Tibial artery (tissue), 4 donors: ENCODE results near the gene TOGARAM1.
A peak's percentile ranks its signal among the peaks of the same experiment; 100 is the strongest.

Experiments
- DNase-seq, 2 donors: peaks; one replicate each; pipeline ENCODE4 v3.0.0-alpha.2; 2019
- H3K27ac ChIP-seq, 2 donors: fragments of 200-600 bp; sonication (generic) in 1 of 2; 1 replicate in 1 of 2; 2 replicates in 1 of 2; pipeline ENCODE4 v1.5.1; 2018 to 2019; ENCODE audit warnings: mild to moderate bottlenecking in 1 of 2
- H3K27me3 ChIP-seq, 2 donors: fragments of 200-600 bp; sonication (generic) in 1 of 2; one replicate each; pipeline versions ENCODE4 v1.5.1 to v1.6.0; 2016 to 2019
- H3K36me3 ChIP-seq, 3 donors: fragments of 200-600 bp; sonication (generic) in 2 of 3; one replicate each; pipeline ENCODE4 v1.5.1; 2016 to 2019; ENCODE audit warnings: mild to moderate bottlenecking in 2 of 3
- H3K4me1 ChIP-seq, 4 donors: fragments of 200-600 bp; sonication (generic) in 2 of 4; 1 replicate in 3 of 4; 2 replicates in 1 of 4; pipeline ENCODE4 v1.5.1; 2016 to 2019
- H3K4me3 ChIP-seq, 2 donors: fragments of 200-600 bp; sonication (generic) in 1 of 2; 1 replicate in 1 of 2; 2 replicates in 1 of 2; pipeline ENCODE4 v1.5.1; 2018 to 2019; ENCODE audit warnings: mild to moderate bottlenecking in 2 of 2
- H3K9me3 ChIP-seq, 3 donors: fragments of 200-600 bp; sonication (generic) in 1 of 3; one replicate each; pipeline ENCODE4 v1.5.1; 2016 to 2019
- CTCF ChIP-seq, 2 experiments: fragments of 200-600 bp in 1 of 2; fragments of 450-650 bp in 1 of 2; IDR thresholded peaks; one replicate each; pipeline ENCODE4 v1.5.1; 2017 to 2019; ENCODE audit warnings: antibody characterized with exemption in 2 of 2, mild to moderate bottlenecking in 1 of 2, moderate library complexity in 1 of 2
- intact Hi-C: fragments of 100-400 bp; cut with DNase I; formaldehyde crosslinking; loops from one replicate; pipeline ENCODE4 v1.15.0; 2023; ENCODE audit warnings: low total_unique reads

The TOGARAM1 gene

DNA sequence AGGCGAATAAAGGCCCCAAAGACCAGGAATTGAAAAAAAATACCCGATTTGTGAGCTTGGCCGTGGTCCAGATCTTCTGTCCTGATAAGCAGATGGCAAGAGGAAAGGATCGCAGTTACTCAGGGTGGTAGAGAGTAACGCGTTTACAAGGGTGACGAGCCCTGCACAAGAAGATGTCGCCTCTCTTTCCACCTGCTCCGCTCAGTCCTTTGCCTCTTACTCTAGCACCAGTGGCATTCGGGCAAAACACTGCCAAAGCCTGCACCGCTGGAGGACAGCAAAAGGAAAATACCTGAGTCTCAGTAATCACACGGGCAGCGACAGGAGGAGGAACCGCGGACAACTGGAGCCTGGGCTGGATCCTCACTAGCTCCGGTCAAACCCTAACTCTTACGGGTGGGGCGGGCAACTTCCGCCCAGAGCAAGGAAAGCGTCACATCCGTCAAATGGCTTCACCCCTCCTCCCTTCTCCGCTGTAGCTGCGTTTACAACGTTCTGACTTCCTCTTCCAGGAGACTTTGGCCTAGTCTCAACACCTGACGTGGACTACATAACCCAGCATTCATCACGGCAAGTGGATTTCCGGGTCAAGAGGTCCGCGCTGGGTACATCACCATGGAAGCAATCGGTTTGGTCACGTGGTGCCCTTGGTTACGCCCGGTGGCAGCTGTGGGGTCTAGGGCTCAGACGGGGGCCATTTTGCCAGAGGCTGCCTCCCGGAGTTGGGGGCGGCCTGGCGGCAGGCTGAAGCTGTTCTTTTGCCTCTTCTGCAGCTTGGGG is at the start of gene TOGARAM1, which contains the start of gene KLHL28:
Gene TOGARAM1 (plus strand): TSS at position 637 of the 780 bp plus-strand sequence. CDS start 232 bp downstream, outside the sequence.
Gene KLHL28 (minus strand): TSS at position 394 of the 780 bp plus-strand sequence. CDS start 16,019 bp downstream, outside the sequence.
- H3K4me1 ChIP-seq, result peaks cover 0 to 70% (median 31%) of the 10 kb centered on the region in 4 donors
- peak within 1 kb of the TSS; percentile 76 to 79 for H3K4me3 ChIP-seq
- no peaks in the 10 kb centered on the region for H3K27me3 ChIP-seq
- no peaks in the 10 kb centered on the region for H3K9me3 ChIP-seq
- peak; percentile 99 for DNase-seq
- no peaks in the 10 kb centered on the region for H3K36me3 ChIP-seq
- no peak for TF ChIP-seq CTCF (IDR thresholded peaks at IDR 0.05)
- intact Hi-C loops, result loop anchor here (2.0 to 5.0 kb wide), 3 partner anchors 64 to 173 kb away; partner anchors contain the start of genes FANCM, FKBP3 and PRPF39
- peak within 1 kb of the TSS; percentile 80 to 83 for H3K27ac ChIP-seq

DNA sequence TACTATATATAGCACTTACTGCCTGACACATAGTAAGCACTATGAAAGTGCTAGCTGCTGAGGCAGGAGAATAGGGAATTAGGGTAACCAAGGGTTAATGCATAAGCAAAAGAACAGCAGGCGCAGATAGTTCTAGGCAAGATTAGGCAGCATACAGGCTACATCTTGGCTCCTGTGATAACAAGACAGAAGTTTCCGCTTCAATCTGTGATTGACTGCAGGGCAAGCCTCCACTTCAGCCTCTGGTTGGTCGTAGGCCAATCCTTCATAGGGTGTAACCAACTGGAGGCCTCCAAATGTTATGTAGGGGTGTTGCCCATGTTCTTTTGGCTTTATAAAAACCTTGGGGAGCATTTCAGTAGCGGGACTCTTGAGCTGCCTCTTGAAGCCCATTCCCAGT is 47.1 kb upstream of the TOGARAM1 start:
- H3K27ac ChIP-seq, result no peak overlapping the region
- peaks cover 0 to 6% of the 10 kb centered on the region in 2 donors for H3K27me3 ChIP-seq
- TF ChIP-seq CTCF (IDR thresholded peaks at IDR 0.05), result no peak
- peaks cover 0 to 13% (median 9%) of the 10 kb centered on the region in 4 donors for H3K4me1 ChIP-seq
- no peak overlapping the region for H3K4me3 ChIP-seq
- no peaks in the 10 kb centered on the region for H3K36me3 ChIP-seq
- DNase-seq, result no peak
- intact Hi-C loops, result no loop called here
- H3K9me3 ChIP-seq, result no peaks in the 10 kb centered on the region

DNA sequence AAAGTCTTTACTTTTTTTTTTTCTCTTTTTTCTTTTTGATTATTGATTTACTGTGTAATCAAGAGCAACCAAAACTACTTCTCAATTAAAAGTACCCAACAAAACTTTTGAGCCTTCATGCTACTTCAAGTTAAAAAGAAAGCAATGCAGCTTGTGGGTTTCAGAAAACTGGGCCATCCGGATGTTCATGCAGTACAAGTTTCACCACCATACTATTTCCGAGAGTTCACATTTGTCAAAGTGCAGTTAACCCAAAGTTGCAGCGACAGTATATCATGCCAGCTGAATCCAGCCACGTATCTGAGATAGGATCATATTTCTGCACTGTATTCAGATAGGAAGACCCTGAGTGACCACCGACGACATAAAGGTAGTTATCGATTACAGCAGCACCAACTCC is 33.2 kb upstream of the TOGARAM1 start:
- no peak overlapping the region for H3K4me3 ChIP-seq
- no peak overlapping the region for H3K27ac ChIP-seq
- intact Hi-C loops, result no loop called here
- peaks cover 0 to 14% (median 2%) of the 10 kb centered on the region in 3 donors for H3K36me3 ChIP-seq
- H3K4me1 ChIP-seq, result no peaks in the 10 kb centered on the region
- DNase-seq, result no peak
- no peaks in the 10 kb centered on the region for H3K27me3 ChIP-seq
- no peak for TF ChIP-seq CTCF (IDR thresholded peaks at IDR 0.05)
- H3K9me3 ChIP-seq, result no peaks in the 10 kb centered on the region

GRCh38 chr14:44935155-44935554 is 26.8 kb upstream of the TOGARAM1 start:
- intact Hi-C loops, result no loop called here
- no peaks in the 10 kb centered on the region for H3K4me1 ChIP-seq
- no peaks in the 10 kb centered on the region for H3K9me3 ChIP-seq
- no peak overlapping the region for H3K4me3 ChIP-seq
- peaks cover 5 to 30% (median 27%) of the 10 kb centered on the region in 3 donors for H3K36me3 ChIP-seq
- DNase-seq, result no peak
- H3K27ac ChIP-seq, result no peak overlapping the region
- TF ChIP-seq CTCF (IDR thresholded peaks at IDR 0.05), result no peak
- no peaks in the 10 kb centered on the region for H3K27me3 ChIP-seq

GRCh38 chr14:44937547-44937946 is 24.4 kb upstream of the TOGARAM1 start:
- H3K4me3 ChIP-seq, result no peak overlapping the region
- H3K27ac ChIP-seq, result no peak overlapping the region
- no peaks in the 10 kb centered on the region for H3K9me3 ChIP-seq
- no peak for DNase-seq
- H3K4me1 ChIP-seq, result peaks cover 0 to 10% (median 1%) of the 10 kb centered on the region in 4 donors
- intact Hi-C loops, result no loop called here
- H3K36me3 ChIP-seq, result peaks cover 8 to 39% (median 33%) of the 10 kb centered on the region in 3 donors
- H3K27me3 ChIP-seq, result no peaks in the 10 kb centered on the region
- TF ChIP-seq CTCF (IDR thresholded peaks at IDR 0.05), result no peak
